HEK293T (cell line): ENCODE measurements around the gene TRPM2.

Experiments
- ARNT ChIP-seq: fragments of 450-650 bp; IDR thresholded peaks from 2 replicates; pipeline ENCODE4 v1.6.1; 2017; ENCODE audit warnings: mild to moderate bottlenecking
- BHLHE40 ChIP-seq: fragments of 450-650 bp; IDR thresholded peaks from 2 replicates; pipeline ENCODE4 v1.6.1; 2016; ENCODE audit warnings: mild to moderate bottlenecking, moderate library complexity, borderline replicate concordance
- FOXA1 ChIP-seq: fragments of 450-650 bp; IDR thresholded peaks from 2 replicates; pipeline ENCODE4 v1.6.1; 2016; ENCODE audit warnings: mild to moderate bottlenecking
- FOXK2 ChIP-seq: fragments of 450-650 bp; IDR thresholded peaks from 2 replicates; pipeline ENCODE4 v1.6.1; 2016; ENCODE audit warnings: mild to moderate bottlenecking
- FOXM1 ChIP-seq: fragments of 450-650 bp; IDR thresholded peaks from 2 replicates; pipeline ENCODE4 v1.6.1; 2017; ENCODE audit warnings: mild to moderate bottlenecking, borderline replicate concordance
- HDGF ChIP-seq: fragments of 450-650 bp; IDR thresholded peaks from 2 replicates; pipeline ENCODE4 v1.6.1; 2017; ENCODE audit warnings: antibody characterized with exemption, borderline replicate concordance
- LEF1 ChIP-seq: fragments of 450-650 bp; IDR thresholded peaks from 2 replicates; pipeline ENCODE4 v1.6.1; 2017; ENCODE audit warnings: mild to moderate bottlenecking, borderline replicate concordance
- NFRKB ChIP-seq: fragments of 450-650 bp; IDR thresholded peaks from 2 replicates; pipeline ENCODE4 v1.6.1; 2016; ENCODE audit warnings: mild to moderate bottlenecking, moderate library complexity
- PKNOX1 ChIP-seq: fragments of 450-650 bp; IDR thresholded peaks from 2 replicates; pipeline ENCODE4 v1.6.1; 2016
- SP1 ChIP-seq: fragments of 450-650 bp; IDR thresholded peaks from 2 replicates; pipeline ENCODE4 v1.6.1; 2017
- SUZ12 ChIP-seq: fragments of 450-650 bp; IDR thresholded peaks from 2 replicates; pipeline ENCODE4 v1.6.1; 2016; ENCODE audit warnings: mild to moderate bottlenecking
- TARDBP ChIP-seq: fragments of 450-650 bp; IDR thresholded peaks from 2 replicates; pipeline ENCODE4 v1.6.1; 2016
- ZNF384 ChIP-seq: fragments of 450-650 bp; IDR thresholded peaks from 2 replicates; pipeline ENCODE4 v1.6.1; 2016

- no peak for TF ChIP-seq FOXM1
- no peak for TF ChIP-seq TARDBP
- no peak for TF ChIP-seq BHLHE40
- no peak for TF ChIP-seq FOXA1
- no peak for TF ChIP-seq HDGF
- TF ChIP-seq ARNT: no peak
- no peak for TF ChIP-seq SP1
- TF ChIP-seq FOXK2: no peak
- no peak for TF ChIP-seq NFRKB
- no peak for TF ChIP-seq ZNF384
- no peak for TF ChIP-seq LEF1
- TF ChIP-seq SUZ12: no peak
- TF ChIP-seq PKNOX1: no peak
Observed at GRCh38 chr21:44319407-44320065, 33.9 kb upstream of the TRPM2 start.
